ENCODE measurements around the gene USP7. TPM values are rescaled to one million over a fixed set of nuclear protein-coding genes. Genes with fewer than 3 reads are reported as not detected.
"Not testable (repeated sequence)": the region's sequence is repeated elsewhere in the genome, so short reads cannot be mapped to it uniquely, and the experiment has no call there.

USP7 gene
- total and polyA plus RNA-seq, 2 experiments from 2014 or later, result 13.3 to 30.6 TPM

- no peaks in the 10 kb centered on the region for H3K79me2 ChIP-seq (ENCODE audit: insufficient read depth)
- H3K36me3 ChIP-seq (ENCODE audit: low read depth), result no peaks in the 10 kb centered on the region
- TF ChIP-seq EZH2phosphoT487 (IDR thresholded peaks at IDR 0.05; ENCODE audit: insufficient read depth, low read depth) (no peak), EZH2 (IDR thresholded peaks at IDR 0.05; ENCODE audit: insufficient read depth, poor library complexity, severe bottlenecking) (no peak)
- no peak overlapping the region for H3K4me3 ChIP-seq
- H3K9me3 ChIP-seq (ENCODE audit: low read depth), result no peaks in the 10 kb centered on the region
- no peaks in the 10 kb centered on the region for H3F3A ChIP-seq (ENCODE audit: insufficient read depth)
- H3K27me3 ChIP-seq (replicated peaks; ENCODE audit: insufficient read depth), result no peaks in the 10 kb centered on the region; the same call in 1 of the 2 replicates
- H3K9ac ChIP-seq, result no peak overlapping the region
- 53 to 68% methylated on average over 5 of the region's 5 CpGs for WGBS, 2 experiments (ENCODE audit: low coverage in 1 of 2, low lambda C conversion rate in 2 of 2, missing lambda C conversion rate in 2 of 2)
- no peak overlapping the region for H3K4me2 ChIP-seq (ENCODE audit: unreplicated experiment)
- H3K9me2 ChIP-seq (ENCODE audit: insufficient read depth), result no peaks in the 10 kb centered on the region
- DNase-seq, result no peak
- in situ Hi-C loops (cut with MboI), result no loop called here
- no peaks in the 10 kb centered on the region for H4K20me1 ChIP-seq (ENCODE audit: insufficient read depth)
- no peak overlapping the region for H2AFZ ChIP-seq
- H3K4me1 ChIP-seq (ENCODE audit: insufficient read depth), result no peaks in the 10 kb centered on the region
- H3K27ac ChIP-seq, result no peak overlapping the region
Measured at GRCh38 chr16:8986818-8987191, 23.1 kb upstream of the USP7 start.

- no peaks in the 10 kb centered on the region for H3K9me3 ChIP-seq (ENCODE audit: low read depth)
- H3K4me3 ChIP-seq, result no peak overlapping the region
- no peak overlapping the region for H3K9ac ChIP-seq
- no peaks in the 10 kb centered on the region for H3K4me1 ChIP-seq (ENCODE audit: insufficient read depth)
- H2AFZ ChIP-seq, result no peak overlapping the region
- no peaks in the 10 kb centered on the region; the same call in 1 of the 2 replicates for H3K27me3 ChIP-seq (replicated peaks; ENCODE audit: insufficient read depth)
- no peaks in the 10 kb centered on the region for H3K9me2 ChIP-seq (ENCODE audit: insufficient read depth)
- H3K4me2 ChIP-seq (ENCODE audit: unreplicated experiment), result no peak overlapping the region
- 74 to 76% methylated on average over 6 of the region's 6 CpGs for WGBS, 2 experiments (ENCODE audit: low coverage in 1 of 2, low lambda C conversion rate in 2 of 2, missing lambda C conversion rate in 2 of 2)
- in situ Hi-C loops (cut with MboI), result no loop called here
- H3K79me2 ChIP-seq (ENCODE audit: insufficient read depth), result no peaks in the 10 kb centered on the region
- no peaks in the 10 kb centered on the region for H4K20me1 ChIP-seq (ENCODE audit: insufficient read depth)
- H3K27ac ChIP-seq, result no peak overlapping the region
- no peaks in the 10 kb centered on the region for H3F3A ChIP-seq (ENCODE audit: insufficient read depth)
- TF ChIP-seq EZH2phosphoT487 (IDR thresholded peaks at IDR 0.05; ENCODE audit: insufficient read depth, low read depth) (no peak), EZH2 (IDR thresholded peaks at IDR 0.05; ENCODE audit: insufficient read depth, poor library complexity, severe bottlenecking) (no peak)
- H3K36me3 ChIP-seq (ENCODE audit: low read depth), result no peaks in the 10 kb centered on the region
- DNase-seq, result no peak
Measured at GRCh38 chr16:8986111-8986510, 22.4 kb upstream of the USP7 start.

GRCh38 chr16:8982816-8983215 lies 19.1 kb upstream of the USP7 start:
- no peaks in the 10 kb centered on the region for H3K36me3 ChIP-seq (ENCODE audit: low read depth)
- no peak overlapping the region for H3K4me3 ChIP-seq
- no peaks in the 10 kb centered on the region for H3K9me2 ChIP-seq (ENCODE audit: insufficient read depth)
- DNase-seq, result no peak
- no peaks in the 10 kb centered on the region; the same call in 1 of the 2 replicates for H3K27me3 ChIP-seq (replicated peaks; ENCODE audit: insufficient read depth)
- no peaks in the 10 kb centered on the region for H3K9me3 ChIP-seq (ENCODE audit: low read depth)
- H4K20me1 ChIP-seq (ENCODE audit: insufficient read depth), result no peaks in the 10 kb centered on the region
- H3F3A ChIP-seq (ENCODE audit: insufficient read depth), result no peaks in the 10 kb centered on the region
- TF ChIP-seq EZH2phosphoT487 (IDR thresholded peaks at IDR 0.05; ENCODE audit: insufficient read depth, low read depth) (no peak), EZH2 (IDR thresholded peaks at IDR 0.05; ENCODE audit: insufficient read depth, poor library complexity, severe bottlenecking) (no peak)
- no peak overlapping the region for H2AFZ ChIP-seq
- 64 to 68% methylated on average over 7 of the region's 7 CpGs for WGBS, 2 experiments (ENCODE audit: low coverage in 1 of 2, low lambda C conversion rate in 2 of 2, missing lambda C conversion rate in 2 of 2)
- H3K4me2 ChIP-seq (ENCODE audit: unreplicated experiment), result no peak overlapping the region
- no peaks in the 10 kb centered on the region for H3K4me1 ChIP-seq (ENCODE audit: insufficient read depth)
- no peak overlapping the region for H3K27ac ChIP-seq
- H3K79me2 ChIP-seq (ENCODE audit: insufficient read depth), result no peaks in the 10 kb centered on the region
- no peak overlapping the region for H3K9ac ChIP-seq
- in situ Hi-C loops (cut with MboI), result no loop called here

DNA sequence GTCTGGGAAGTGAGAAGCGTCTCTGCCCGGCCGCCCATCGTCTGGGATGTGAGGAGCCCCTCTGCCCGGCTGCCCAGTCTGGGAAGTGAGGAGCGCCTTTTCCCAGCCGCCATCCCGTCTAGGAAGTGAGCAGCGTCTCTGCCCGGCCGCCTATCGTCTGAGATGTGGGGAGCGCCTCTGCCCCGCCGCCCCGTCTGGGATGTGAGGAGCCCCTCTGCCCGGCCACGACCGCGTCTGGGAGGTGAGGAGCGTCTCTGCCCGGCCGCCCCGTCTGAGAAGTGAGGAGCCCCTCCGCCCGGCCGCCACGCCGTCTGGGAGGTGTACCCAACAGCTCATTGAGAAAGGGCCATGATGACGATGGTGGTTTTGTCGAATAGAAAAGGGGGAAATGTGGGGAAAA lies 18.2 kb upstream of the USP7 start:
- H3K9me2 ChIP-seq (ENCODE audit: insufficient read depth); DNase-seq; H3K4me2 ChIP-seq (ENCODE audit: unreplicated experiment); H3K9me3 ChIP-seq (ENCODE audit: low read depth); H3K4me3 ChIP-seq; H3F3A ChIP-seq (ENCODE audit: insufficient read depth); H3K9ac ChIP-seq; H3K79me2 ChIP-seq (ENCODE audit: insufficient read depth); H3K36me3 ChIP-seq (ENCODE audit: low read depth); in situ Hi-C loops (cut with MboI); H3K27me3 ChIP-seq (replicated peaks; ENCODE audit: insufficient read depth); H3K27ac ChIP-seq; H3K4me1 ChIP-seq (ENCODE audit: insufficient read depth); H4K20me1 ChIP-seq (ENCODE audit: insufficient read depth); H2AFZ ChIP-seq: not testable (repeated sequence)
- 91 to 96% methylated on average over 15 to 31 of the region's 31 CpGs for WGBS, 2 experiments (ENCODE audit: low coverage in 1 of 2, low lambda C conversion rate in 2 of 2, missing lambda C conversion rate in 2 of 2)

GRCh38 chr16:8976189-8976588 lies 12.5 kb upstream of the USP7 start:
- H3K27me3 ChIP-seq (replicated peaks; ENCODE audit: insufficient read depth); H3K27ac ChIP-seq; H3K9me2 ChIP-seq (ENCODE audit: insufficient read depth); H3F3A ChIP-seq (ENCODE audit: insufficient read depth); H3K9me3 ChIP-seq (ENCODE audit: low read depth); H3K4me3 ChIP-seq; H3K9ac ChIP-seq; H3K4me2 ChIP-seq (ENCODE audit: unreplicated experiment); H3K79me2 ChIP-seq (ENCODE audit: insufficient read depth); H2AFZ ChIP-seq; DNase-seq; in situ Hi-C loops (cut with MboI); H4K20me1 ChIP-seq (ENCODE audit: insufficient read depth); H3K36me3 ChIP-seq (ENCODE audit: low read depth): not testable (repeated sequence)
- H3K4me1 ChIP-seq (ENCODE audit: insufficient read depth), result peaks cover 11% of the 10 kb centered on the region; the same call in 1 of the 2 replicates
- 39 to 47% methylated on average over 3 of the region's 3 CpGs for WGBS, 2 experiments (ENCODE audit: low coverage in 1 of 2, low lambda C conversion rate in 2 of 2, missing lambda C conversion rate in 2 of 2)

Data from GM23248 (cell line).